ENCODE results near the gene KHK. TPM values are rescaled to one million over a fixed set of nuclear protein-coding genes. Genes with fewer than 3 reads are reported as not detected.

KHK gene
- polyA plus RNA-seq, 1 of the 3 experiments (the other 2 are of a cell fraction): 10.3 TPM

- TF ChIP-seq REST (IDR thresholded peaks at IDR 0.05; ENCODE audit: low read depth, low read length) (no peak; the same call in 1 of the 2 replicates), FOXJ3 (CRISPR knock-in tag; IDR thresholded peaks at IDR 0.05) (peak; percentile 13), CHD2 (IDR thresholded peaks at IDR 0.05; ENCODE audit: low read length, partially characterized antibody) (peak; percentile 83), USF1 (IDR thresholded peaks at IDR 0.05; ENCODE audit: borderline replicate concordance, low read depth) (no peak; the same call in 1 of the 2 replicates), RXRA (IDR thresholded peaks at IDR 0.05; ENCODE audit: borderline replicate concordance, low read depth) (no peak; the same call in 1 of the 2 replicates), GATA2 (CRISPR knock-in tag; IDR thresholded peaks at IDR 0.05) (peak; percentile 94), USF2 (IDR thresholded peaks at IDR 0.05; ENCODE audit: borderline replicate concordance, low read depth, low read length) (0 out of 2 replicates have a peak, but pooled peaks have one; percentile 6), MAX (IDR thresholded peaks at IDR 0.05; ENCODE audit: low read depth) (peak; percentile 4; the same call in 1 of the 2 replicates), EP300 (IDR thresholded peaks at IDR 0.05; ENCODE audit: borderline replicate concordance in 1 of 2, low read depth in 1 of 2, low read length in 1 of 2) (peak in 1 of 2 experiments; percentile 76; a peak in 2 of 4 replicates), POLR2AphosphoS5 (IDR thresholded peaks at IDR 0.05; ENCODE audit: low read depth, low read length) (peak; percentile 62; the same call in 1 of the 2 replicates), TEAD4 (IDR thresholded peaks at IDR 0.05; ENCODE audit: borderline replicate concordance, insufficient read depth) (peak; percentile 73; the same call in 1 of the 2 replicates)
Observed at GRCh38 chr2:27050281-27050995, 36.1 kb upstream of the KHK start (continued).

All from SK-N-SH (cell line).